CD4-positive, alpha-beta T cell (primary cell): ENCODE results near the gene IGSF6. TPM values are rescaled to one million over a fixed set of nuclear protein-coding genes. Genes with fewer than 3 reads are reported as not detected.
"Not testable (repeated sequence)": the region's sequence is repeated elsewhere in the genome, so short reads cannot be mapped to it uniquely, and the experiment has no call there.

Source experiments
- ATAC-seq: fragments of 200-7000 bp; cut with Tn5 transposase; one replicate; pipeline ENCODE4 v1.10.0; 2022; ENCODE audit warnings: mild to moderate bottlenecking; ENCODE audit not compliant: poor library complexity
- CTCF ChIA-PET: fragments of 350-600 bp; sonication (Branson Sonifier 250); formaldehyde crosslinking; loops from one replicate; lab custom pipeline; 2021; ENCODE audit warnings: antibody characterized with exemption, inconsistent platforms; lab: Charles Lee
- POLR2A ChIA-PET: fragments of 350-600 bp; sonication (Branson Sonifier 250); formaldehyde crosslinking; loops from one replicate; lab custom pipeline; 2021; ENCODE audit warnings: antibody characterized with exemption, inconsistent platforms; lab: Charles Lee
- DNase-seq, 14 experiments: peaks; one replicate each; pipeline ENCODE4 v3.0.0-alpha.2; 2013 to 2020; ENCODE audit warnings: mixed read lengths in 2 of 14
- H3K27ac ChIP-seq, 2 donors: one replicate each; pipeline versions ENCODE4 v1.5.1 to v1.7.0; 2013; ENCODE audit warnings: low read length in 2 of 2, low read depth in 1 of 2, mild to moderate bottlenecking in 1 of 2
- H3K27me3 ChIP-seq, 2 experiments: 1 replicate in 1 of 2; 2 replicates in 1 of 2; pipeline versions ENCODE4 v1.6.1 to v1.7.0; 2013; ENCODE audit warnings: low read length in 2 of 2, control low read depth in 1 of 2, mild to moderate bottlenecking in 1 of 2, moderate library complexity in 1 of 2; ENCODE audit not compliant: insufficient read depth in 2 of 2, control insufficient read depth in 1 of 2
- H3K36me3 ChIP-seq: one replicate; pipeline ENCODE4 v1.6.1; 2013; ENCODE audit warnings: low read length, control low read depth; ENCODE audit not compliant: insufficient read depth
- H3K4me1 ChIP-seq: one replicate; pipeline ENCODE4 v1.6.1; 2013; ENCODE audit warnings: low read length, control low read depth; ENCODE audit not compliant: insufficient read depth
- H3K4me3 ChIP-seq: one replicate; pipeline ENCODE4 v1.5.1; 2013; ENCODE audit warnings: mild to moderate bottlenecking, low read length, moderate library complexity
- H3K9me3 ChIP-seq, 2 experiments: 1 replicate in 1 of 2; 2 replicates in 1 of 2; pipeline versions ENCODE4 v1.6.1 to v1.7.0; 2013; ENCODE audit warnings: low read length in 2 of 2, mild to moderate bottlenecking in 2 of 2, control low read depth in 1 of 2, moderate library complexity in 1 of 2; ENCODE audit not compliant: control insufficient read depth in 1 of 2, insufficient read depth in 1 of 2
- H3K27ac Mint-ChIP-seq: one replicate; pipeline ENCODE4 v1.8.0; 2020; ENCODE audit warnings: mixed read lengths
- H3K27me3 Mint-ChIP-seq: one replicate; pipeline ENCODE4 v1.8.0; 2021; ENCODE audit warnings: mixed read lengths
- H3K36me3 Mint-ChIP-seq: one replicate; pipeline ENCODE4 v1.8.0; 2021; ENCODE audit warnings: low read depth, mixed read lengths
- H3K4me1 Mint-ChIP-seq: one replicate; pipeline ENCODE4 v1.8.0; 2021; ENCODE audit warnings: low read depth, mixed read lengths
- H3K4me3 Mint-ChIP-seq: one replicate; pipeline ENCODE4 v1.8.0; 2020; ENCODE audit warnings: mild to moderate bottlenecking, mixed read lengths
- H3K9me3 Mint-ChIP-seq: one replicate; pipeline ENCODE4 v1.8.0; 2020; ENCODE audit warnings: mixed read lengths
- CTCF ChIP-seq: fragments of 200-600 bp; IDR thresholded peaks from one replicate; pipeline ENCODE4 v1.8.0; 2022; ENCODE audit warnings: antibody characterized with exemption, mild to moderate bottlenecking
- intact Hi-C, 2 experiments: fragments of 100-400 bp; cut with DNase I in 1 of 2; cut with micrococcal nuclease in 1 of 2; formaldehyde crosslinking; loops; one replicate each; pipeline versions ENCODE4 v1.15.1 to v1.9.0; 2023 to 2025; cut with DNase I, micrococcal nuclease
- total RNA-seq, 174 experiments: library from RNA in 2 of 174; stranded (reverse) in 2 of 174; gene quantifications; one replicate each; pipeline ENCODE4 v1.2.3 and lab custom pipeline; 2021 to 2026

IGSF6 gene
- total RNA-seq, 2 experiments from 2014 or later: 0.31 to 0.77 TPM

- H3K27ac ChIP-seq: peak overlapping the region; percentile 17 to 32
- intact Hi-C loops: no loop called here
- H3K9me3 Mint-ChIP-seq: no peaks in the 10 kb centered on the region
- peaks cover 27% of the 10 kb centered on the region for H3K4me1 Mint-ChIP-seq
- H3K27me3 ChIP-seq: no peaks in the 10 kb centered on the region
- DNase-seq (peak in 4 of 14 experiments; percentile 28 to 53 (median 42)), ATAC-seq (peak; percentile 44)
- ChIA-PET CTCF (interaction anchor here (0.7 to 12.8 kb wide), 7 partner anchors 10 to 70 kb away, joined by 3 to 90 read pairs (median 3); no protein-coding TSS in a partner anchor), POLR2A (interaction anchor here (0.9 to 1.5 kb wide), 8 partner anchors 10 to 42 kb away, joined by 3 to 6 read pairs (median 3); no protein-coding TSS in a partner anchor)
- no peaks in the 10 kb centered on the region for H3K9me3 ChIP-seq
- H3K4me1 ChIP-seq: peaks cover 21% of the 10 kb centered on the region
- H3K4me3 Mint-ChIP-seq: no peak overlapping the region
- H3K36me3 Mint-ChIP-seq: peaks cover 26% of the 10 kb centered on the region
- TF ChIP-seq CTCF: no peak
- H3K4me3 ChIP-seq: no peak overlapping the region
- peak overlapping the region; percentile 32 for H3K27ac Mint-ChIP-seq
- no peaks in the 10 kb centered on the region for H3K27me3 Mint-ChIP-seq
- H3K36me3 ChIP-seq: peaks cover 6% of the 10 kb centered on the region
Measured at GRCh38 chr16:21638573-21638975, 13.8 kb downstream of the IGSF6 start.

GRCh38 chr16:21637032-21637968, 15.1 kb downstream of the IGSF6 start:
- Histone ChIP-seq H3K9me3 (no peaks in the 10 kb centered on the region), H3K27ac (no peak overlapping the region), H3K27me3 (no peaks in the 10 kb centered on the region), H3K4me1 (peaks cover 21% of the 10 kb centered on the region), H3K4me3 (no peak overlapping the region), H3K36me3 (peaks cover 6% of the 10 kb centered on the region)
- ChIA-PET CTCF (interaction anchor here (1.3 to 12.8 kb wide), 4 partner anchors 9 to 53 kb away, joined by 3 to 90 read pairs (median 6); no protein-coding TSS in a partner anchor), POLR2A (interaction anchor here (1.0 to 1.3 kb wide), 3 partner anchors 8 to 32 kb away, joined by 3 to 5 read pairs (median 4); no protein-coding TSS in a partner anchor)
- no peak overlapping the region for H3K4me3 Mint-ChIP-seq
- no peak for ATAC-seq
- H3K9me3 Mint-ChIP-seq: no peaks in the 10 kb centered on the region
- peaks cover 36% of the 10 kb centered on the region for H3K36me3 Mint-ChIP-seq
- H3K27ac Mint-ChIP-seq: peak overlapping the region; percentile 32
- no peak for TF ChIP-seq CTCF
- H3K4me1 Mint-ChIP-seq: peaks cover 27% of the 10 kb centered on the region
- no peak for DNase-seq
- intact Hi-C loops: no loop called here
- H3K27me3 Mint-ChIP-seq: no peaks in the 10 kb centered on the region

- not testable (repeated sequence) for H3K36me3 ChIP-seq
Measured at GRCh38 chr16:21635694-21636093, 16.7 kb downstream of the IGSF6 start.

More at GRCh38 chr16:21635694-21636093, 16.7 kb downstream of the IGSF6 start:
- H3K27me3 Mint-ChIP-seq, H3K4me3 ChIP-seq, ATAC-seq, H3K27me3 ChIP-seq, DNase-seq, H3K9me3 Mint-ChIP-seq, CTCF ChIA-PET, intact Hi-C loops, H3K9me3 ChIP-seq, H3K27ac Mint-ChIP-seq, H3K27ac ChIP-seq, H3K4me3 Mint-ChIP-seq: not testable (repeated sequence)
- peaks cover 21% of the 10 kb centered on the region for H3K4me1 ChIP-seq
- H3K36me3 Mint-ChIP-seq: peaks cover 50% of the 10 kb centered on the region
- POLR2A ChIA-PET: interaction anchor here (1.1 kb wide), 1 partner anchor 14 kb away, joined by 3 read pairs; no protein-coding TSS in a partner anchor
- H3K4me1 Mint-ChIP-seq: peaks cover 23% of the 10 kb centered on the region
